Measurements from ENCODE around the gene NCF2.

Gene NCF2

GRCh38 chr1:183582021-183582713, 8.1 kb downstream of the NCF2 start:
- DNase-seq, result no peak

- DNase-seq, result peak; percentile 9
Measured at GRCh38 chr1:183580281-183580682, 10.0 kb downstream of the NCF2 start.

GRCh38 chr1:183578856-183579255, 11.4 kb downstream of the NCF2 start:
- no peak for DNase-seq

GRCh38 chr1:183577897-183578465, 12.3 kb downstream of the NCF2 start:
- DNase-seq, result no peak

GRCh38 chr1:183576537-183576936, 13.7 kb downstream of the NCF2 start:
- DNase-seq, result no peak

GRCh38 chr1:183575606-183576005, 14.7 kb downstream of the NCF2 start:
- no peak for DNase-seq

GRCh38 chr1:183572721-183573120, 17.5 kb downstream of the NCF2 start:
- DNase-seq, result no peak

DNA sequence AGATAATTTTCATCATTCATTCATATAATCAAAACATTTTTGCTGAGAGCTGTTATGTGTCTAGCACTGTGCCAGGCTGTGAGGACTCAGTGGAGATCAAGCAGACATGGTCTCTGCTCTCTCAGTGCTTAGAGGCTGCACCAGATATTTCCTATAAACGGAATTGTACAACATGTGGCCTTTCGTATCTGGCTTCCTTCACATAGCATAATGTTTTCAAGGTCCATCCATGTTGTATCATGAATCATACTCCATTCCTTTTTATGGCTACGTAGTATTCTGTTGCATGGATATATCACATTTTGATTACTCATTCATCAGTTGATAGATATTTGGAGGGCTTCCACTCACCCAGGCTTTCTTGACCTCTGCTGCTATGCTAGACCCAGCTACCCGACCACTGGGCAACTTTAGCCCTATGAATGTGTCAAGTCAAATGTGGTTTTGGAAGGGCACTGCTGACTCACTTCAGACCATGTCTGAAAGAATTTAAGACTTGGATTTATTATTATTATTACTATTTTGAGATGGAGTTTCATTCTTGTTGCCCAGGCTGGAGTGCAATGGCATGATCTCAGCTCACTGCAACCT, 18.5 kb downstream of the NCF2 start:
- DNase-seq, result no peak

GRCh38 chr1:183570451-183570850, 19.8 kb downstream of the NCF2 start:
- no peak for DNase-seq

GRCh38 chr1:183569801-183570200, 20.5 kb downstream of the NCF2 start:
- DNase-seq, result no peak

GRCh38 chr1:183569141-183569540, 21.1 kb downstream of the NCF2 start:
- DNase-seq, result no peak

DNA sequence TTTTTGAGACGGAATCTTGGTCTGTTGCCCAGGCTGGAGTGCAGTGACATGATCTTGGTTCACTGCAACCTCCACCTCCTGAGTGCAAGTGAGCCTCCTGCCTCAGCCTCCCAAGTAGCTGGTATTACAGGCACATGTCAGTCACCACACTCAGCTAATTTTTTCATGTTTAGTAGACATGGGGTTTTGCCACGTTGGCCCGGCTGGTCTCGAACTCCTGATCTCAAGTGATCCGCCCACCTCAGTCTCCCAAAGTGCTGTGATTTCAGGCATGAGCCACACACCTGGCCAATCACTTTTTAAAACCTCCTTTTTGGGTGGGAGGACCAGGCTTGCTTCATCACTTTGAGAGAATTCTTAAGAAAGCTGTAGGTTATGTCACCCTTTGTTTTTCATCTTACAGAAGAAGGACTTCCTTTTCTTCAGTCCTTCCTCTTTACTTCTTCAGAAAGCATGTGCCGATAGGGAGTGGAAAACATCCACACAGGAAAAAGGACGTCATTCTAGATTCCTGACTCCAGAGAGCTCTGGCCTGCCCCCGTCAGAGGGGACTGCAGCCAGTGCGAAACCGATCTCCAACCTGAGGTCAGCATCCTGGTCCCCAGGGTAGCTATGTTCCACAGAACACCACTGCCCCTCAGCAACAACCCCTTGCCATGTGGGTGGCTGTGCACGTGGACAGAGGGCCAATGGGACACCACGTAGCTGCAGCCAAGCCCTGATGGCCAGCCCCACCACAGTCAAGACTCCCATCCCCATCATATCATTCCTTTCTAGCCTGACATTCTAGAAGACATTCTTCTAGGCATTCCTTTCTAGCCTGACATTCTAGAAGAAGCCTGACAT, 21.9 kb downstream of the NCF2 start:
- no peak for DNase-seq

- DNase-seq, result no peak
Measured at GRCh38 chr1:183567584-183567983, 22.7 kb downstream of the NCF2 start.

DNA sequence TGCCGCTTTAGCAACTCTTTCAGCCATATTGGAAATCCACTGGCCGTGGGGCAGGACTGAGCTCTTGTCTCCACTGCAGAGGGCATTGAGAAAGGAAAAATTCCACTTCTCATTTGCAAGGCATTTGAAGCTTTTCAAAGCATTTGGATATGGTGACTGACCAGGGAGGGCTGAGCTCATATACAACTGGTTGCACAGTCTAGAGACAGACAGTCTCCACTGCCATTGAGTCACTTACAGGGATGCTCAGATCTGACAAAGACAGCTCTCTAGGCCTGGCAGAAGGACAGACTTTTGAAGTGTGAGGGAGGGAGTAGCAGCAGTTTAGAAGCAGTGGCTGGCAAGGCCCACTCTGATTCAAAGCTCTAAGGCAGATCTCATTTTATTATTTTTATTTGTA, 24.2 kb downstream of the NCF2 start:
- no peak for DNase-seq

DNA sequence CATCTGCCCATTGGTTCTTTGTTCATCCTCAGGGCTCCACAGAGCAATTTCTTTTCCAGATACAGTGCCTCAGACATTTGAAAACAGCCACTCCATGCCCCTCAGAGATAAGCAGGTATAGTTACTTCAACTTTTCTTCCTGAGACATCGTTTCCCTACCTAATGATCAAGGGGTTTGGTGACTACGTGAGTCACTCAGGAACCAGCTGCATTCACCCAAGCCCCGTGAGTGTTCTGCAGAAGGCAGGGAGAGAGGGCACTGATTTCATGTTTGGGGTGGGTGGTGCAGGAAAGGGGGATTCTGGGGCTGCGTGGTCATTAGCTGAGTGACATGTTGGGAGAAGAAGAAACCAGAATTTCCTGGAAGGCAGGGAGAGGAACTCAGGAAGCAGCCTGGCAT, 25.0 kb downstream of the NCF2 start:
- DNase-seq, result no peak

DNA sequence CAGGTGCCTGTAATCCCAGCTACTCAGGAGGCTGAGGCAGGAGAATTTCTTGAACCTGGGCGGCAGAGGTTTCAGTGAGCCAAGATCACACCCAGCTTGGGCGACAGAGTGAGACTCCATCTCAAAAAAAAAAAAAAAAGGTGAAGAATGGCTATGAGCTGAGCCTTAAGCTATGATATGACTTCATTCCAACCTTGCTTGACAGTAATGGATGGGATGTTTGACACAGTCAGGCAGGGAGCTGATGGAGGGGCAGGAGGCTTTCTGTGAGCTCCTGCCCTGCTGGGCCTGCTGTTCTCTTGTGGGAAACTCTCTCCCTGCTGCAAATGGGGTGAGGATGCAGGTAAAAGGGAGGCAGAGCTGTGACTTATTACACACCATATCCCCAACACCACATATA, 27.6 kb downstream of the NCF2 start:
- DNase-seq, result no peak

GRCh38 chr1:183559061-183559460, 31.2 kb downstream of the NCF2 start:
- DNase-seq, result no peak

- DNase-seq, result no peak
Measured at GRCh38 chr1:183554577-183554976, 35.7 kb downstream of the NCF2 start.

DNA sequence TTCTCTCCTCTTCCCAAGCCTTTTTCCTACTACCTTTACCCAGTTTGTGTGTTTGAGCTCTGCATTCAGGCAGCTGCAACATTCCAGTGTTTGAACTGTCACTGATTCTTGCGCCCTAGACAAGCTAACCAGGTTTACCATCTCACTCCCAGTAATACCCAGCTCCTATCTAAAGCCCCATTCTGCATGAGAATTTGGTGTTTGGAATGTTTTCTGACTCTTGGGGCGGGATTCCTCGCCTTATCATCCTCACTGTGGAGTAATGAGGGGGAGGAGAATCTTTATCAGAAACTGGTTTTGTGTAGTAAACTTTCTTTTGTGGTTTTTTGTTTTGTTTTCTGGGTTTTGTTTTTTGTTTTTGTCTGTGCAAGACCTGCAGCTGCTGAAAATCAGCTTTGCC, 36.5 kb downstream of the NCF2 start:
- no peak for DNase-seq

GRCh38 chr1:183553331-183553730, 36.9 kb downstream of the NCF2 start:
- no peak for DNase-seq

DNA sequence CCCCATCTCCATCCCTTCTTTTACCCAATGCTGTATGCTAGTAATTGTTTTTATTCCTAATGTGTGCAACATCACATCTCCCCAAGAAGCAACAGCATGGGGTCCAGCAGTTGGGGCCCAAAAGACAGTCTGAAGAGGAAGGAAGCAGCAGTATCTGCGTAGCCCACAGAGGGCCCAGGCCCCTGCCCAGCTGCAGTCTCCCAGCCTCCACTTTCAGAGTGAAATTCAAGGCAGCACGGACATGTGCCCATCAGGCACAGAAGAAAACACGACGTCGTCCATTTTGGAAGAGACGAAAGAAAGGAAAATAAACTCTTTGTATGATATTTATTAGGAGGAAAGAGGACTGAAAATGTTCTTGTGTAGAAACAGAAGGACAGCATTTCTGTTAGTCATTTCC, 37.4 kb downstream of the NCF2 start:
- DNase-seq, result no peak

- no peak for DNase-seq
Measured at GRCh38 chr1:183552441-183552840, 37.8 kb downstream of the NCF2 start.

DNA sequence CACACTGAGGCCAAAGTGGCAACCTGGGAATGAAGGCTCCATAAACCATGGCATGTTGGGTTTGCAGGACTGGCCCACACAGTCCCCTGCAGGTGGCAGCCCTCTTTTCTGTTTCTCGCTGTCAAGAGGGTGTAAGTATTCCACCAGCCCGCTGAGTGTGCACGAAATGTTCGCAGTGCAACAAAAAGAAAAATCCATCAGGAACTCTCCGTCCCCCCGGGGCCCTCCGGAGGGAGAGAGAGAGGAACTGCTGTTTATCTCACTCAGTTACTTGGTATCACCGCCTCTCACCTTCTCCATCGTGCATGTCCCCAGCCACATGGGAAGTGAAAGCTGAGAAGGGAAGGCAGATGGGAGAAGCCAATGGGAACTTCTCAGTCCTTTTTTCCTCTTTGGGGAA, 38.3 kb downstream of the NCF2 start:
- DNase-seq, result no peak

- DNase-seq, result no peak
Measured at GRCh38 chr1:183550915-183551314, 39.3 kb downstream of the NCF2 start.
